IPS DF 6.9 (cell line): ENCODE data around the gene VIT.
"Not testable (repeated sequence)": the region's sequence is repeated elsewhere in the genome, so short reads cannot be mapped to it uniquely, and the experiment has no call there.

Experiments
- DNase-seq: peaks from one replicate; pipeline ENCODE4 v3.0.0-alpha.2; 2013; ENCODE audit warnings: low read depth, low spot score
- H3K27ac ChIP-seq: one replicate; pipeline ENCODE4 v1.5.1; 2013; ENCODE audit warnings: low read length, control low read depth
- H3K27me3 ChIP-seq: 2 replicates; pipeline ENCODE4 v1.6.1; 2013; ENCODE audit warnings: mild to moderate bottlenecking, low read length; ENCODE audit not compliant: control insufficient read depth, insufficient read depth
- H3K36me3 ChIP-seq: 2 replicates; pipeline ENCODE4 v1.6.1; 2013; ENCODE audit warnings: low read length; ENCODE audit not compliant: control insufficient read depth, insufficient read depth
- H3K4me1 ChIP-seq: 2 replicates; pipeline ENCODE4 v1.6.1; 2013; ENCODE audit warnings: low read length; ENCODE audit not compliant: control insufficient read depth, insufficient read depth
- H3K4me3 ChIP-seq: 2 replicates; pipeline ENCODE4 v1.5.1; 2013; ENCODE audit warnings: mild to moderate bottlenecking, low read length
- H3K9me3 ChIP-seq: 2 replicates; pipeline ENCODE4 v1.6.1; 2013; ENCODE audit warnings: low read length, inconsistent platforms; ENCODE audit not compliant: control insufficient read depth, insufficient read depth
- WGBS: extraction: QIAGEN DNeasy Blood & Tissue Kit; methylation state at CpG from one replicate; pipeline ENCODE4 v1.1.7; 2013; ENCODE audit warnings: mixed read lengths, missing lambda C conversion rate; ENCODE audit not compliant: insufficient read length, insufficient coverage; 5-methylcytosine and 5-hydroxymethylcytosine counted together

Gene VIT

GRCh38 chr2:36820942-36821605 is 124.6 kb downstream of the VIT start:
- no peaks in the 10 kb centered on the region for H3K9me3 ChIP-seq
- WGBS, result no CpG with 5 or more reads among the region's 7 CpGs
- H3K4me3 ChIP-seq, result no peak overlapping the region
- no peaks in the 10 kb centered on the region for H3K27me3 ChIP-seq
- H3K27ac ChIP-seq, result no peak overlapping the region
- no peaks in the 10 kb centered on the region for H3K36me3 ChIP-seq
- peaks cover 2% of the 10 kb centered on the region for H3K4me1 ChIP-seq
- no peak for DNase-seq

- Histone ChIP-seq H3K4me3 (no peak overlapping the region), H3K27ac (no peak overlapping the region), H3K36me3 (no peaks in the 10 kb centered on the region), H3K4me1 (peaks cover 2% of the 10 kb centered on the region), H3K9me3 (no peaks in the 10 kb centered on the region), H3K27me3 (no peaks in the 10 kb centered on the region)
- WGBS, result no CpG with 5 or more reads among the region's 10 CpGs
- DNase-seq, result no peak
These were observed 127.4 kb downstream of the VIT start for GRCh38 chr2:36823862-36824261.

GRCh38 chr2:36824273-36824672 is 127.8 kb downstream of the VIT start:
- Histone ChIP-seq H3K27ac (no peak overlapping the region), H3K36me3 (no peaks in the 10 kb centered on the region), H3K4me1 (peaks cover 2% of the 10 kb centered on the region), H3K4me3 (no peak overlapping the region), H3K27me3 (no peaks in the 10 kb centered on the region), H3K9me3 (no peaks in the 10 kb centered on the region)
- DNase-seq, result peak; percentile 35
- no CpG with 5 or more reads among the region's 7 CpGs for WGBS

- not testable (repeated sequence) for H3K27ac ChIP-seq, DNase-seq, H3K27me3 ChIP-seq, H3K9me3 ChIP-seq, H3K4me3 ChIP-seq, H3K36me3 ChIP-seq, H3K4me1 ChIP-seq
- no CpG with 5 or more reads among the region's 2 CpGs for WGBS
These were observed 128.2 kb downstream of the VIT start for GRCh38 chr2:36824683-36825082.

- Histone ChIP-seq H3K27ac (no peak overlapping the region), H3K36me3 (no peaks in the 10 kb centered on the region), H3K4me1 (no peaks in the 10 kb centered on the region), H3K4me3 (no peak overlapping the region), H3K27me3 (no peaks in the 10 kb centered on the region), H3K9me3 (no peaks in the 10 kb centered on the region)
- no peak for DNase-seq
- WGBS, result no CpG with 5 or more reads among the region's 1 CpG
These were observed 134.7 kb downstream of the VIT start for GRCh38 chr2:36831185-36831584.

- DNase-seq, result no peak
- H3K9me3 ChIP-seq, result no peaks in the 10 kb centered on the region
- H3K36me3 ChIP-seq, result no peaks in the 10 kb centered on the region
- H3K27me3 ChIP-seq, result no peaks in the 10 kb centered on the region
- no peak overlapping the region for H3K4me3 ChIP-seq
- no peaks in the 10 kb centered on the region for H3K4me1 ChIP-seq
- WGBS, result no CpG with 5 or more reads among the region's 2 CpGs
- no peak overlapping the region for H3K27ac ChIP-seq
These were observed 137.7 kb downstream of the VIT start for GRCh38 chr2:36834203-36834602.

- H3K27ac ChIP-seq, result no peak overlapping the region
- H3K4me3 ChIP-seq, result no peak overlapping the region
- DNase-seq, result no peak
- H3K27me3 ChIP-seq, result no peaks in the 10 kb centered on the region
- H3K9me3 ChIP-seq, result no peaks in the 10 kb centered on the region
- H3K36me3 ChIP-seq, result no peaks in the 10 kb centered on the region
- H3K4me1 ChIP-seq, result no peaks in the 10 kb centered on the region
- WGBS, result no CpG with 5 or more reads among the region's 5 CpGs
These were observed 138.4 kb downstream of the VIT start for GRCh38 chr2:36834731-36835524.

- WGBS, result no CpG with 5 or more reads among the region's 4 CpGs
- Histone ChIP-seq H3K36me3 (no peaks in the 10 kb centered on the region), H3K9me3 (no peaks in the 10 kb centered on the region), H3K27ac (no peak overlapping the region), H3K27me3 (no peaks in the 10 kb centered on the region), H3K4me1 (no peaks in the 10 kb centered on the region), H3K4me3 (no peak overlapping the region)
- DNase-seq, result no peak
These were observed 143.6 kb downstream of the VIT start for GRCh38 chr2:36839976-36840617.

GRCh38 chr2:36843838-36844237 is 147.3 kb downstream of the VIT start:
- H3K27ac ChIP-seq, result no peak overlapping the region
- H3K27me3 ChIP-seq, result no peaks in the 10 kb centered on the region

GRCh38 chr2:36849265-36849664 is 152.8 kb downstream of the VIT start:
- no peaks in the 10 kb centered on the region for H3K27me3 ChIP-seq
- H3K4me1 ChIP-seq, result no peaks in the 10 kb centered on the region
- no peak overlapping the region for H3K27ac ChIP-seq
- H3K4me3 ChIP-seq, result no peak overlapping the region
- no peaks in the 10 kb centered on the region for H3K9me3 ChIP-seq
- H3K36me3 ChIP-seq, result peaks cover 3% of the 10 kb centered on the region; the same call in 1 of the 2 replicates
- DNase-seq, result no peak
- WGBS, result no CpG with 5 or more reads among the region's 8 CpGs

More at GRCh38 chr2:36843838-36844237, 147.3 kb downstream of the VIT start:
- no peaks in the 10 kb centered on the region for H3K9me3 ChIP-seq
- no peak for DNase-seq
- no peaks in the 10 kb centered on the region for H3K36me3 ChIP-seq
- no peak overlapping the region for H3K4me3 ChIP-seq
- H3K4me1 ChIP-seq, result no peaks in the 10 kb centered on the region
